K562 (cell line): Measurements from ENCODE around the gene ARHGAP23. TPM values are rescaled to one million over a fixed set of nuclear protein-coding genes. Genes with fewer than 3 reads are reported as not detected.

Source experiments
- ATAC-seq: fragments of 200-7000 bp; cut with Tn5 transposase; 3 replicates; pipeline ENCODE4 v1.9.1; 2020; ENCODE audit warnings: moderate library complexity
- BruUV-seq: library from RNA; stranded (reverse); fragments of 400-500 nt; replicated peaks from 2 replicates; lab custom pipeline; 2021; lab: Mats Ljungman, UMichigan
- CTCF ChIA-PET: fragments of 300-600 bp; formaldehyde crosslinking; extraction: SDS; loops from one replicate; lab custom pipeline; 2021; ENCODE audit warnings: low intra/inter-chr PET ratio; lab: Yijun Ruan, JAX
- POLR2A ChIA-PET: fragments of 300-600, 350-650 bp; sonication (Branson Sonifier 250); formaldehyde crosslinking; extraction: SDS; loops from one replicate; lab custom pipeline; 2021; ENCODE audit warnings: antibody characterized with exemption, inconsistent platforms; lab: Yijun Ruan, JAX
- DNase-seq, 4 experiments: peaks; one replicate each; pipeline versions ENCODE4 v3.0.0 to v3.0.0-alpha.2; 2011 to 2018; ENCODE audit warnings: low spot score in 3 of 4, mixed read lengths in 3 of 4; ENCODE audit errors: extremely low read depth in 1 of 4
- FAIRE-seq: peaks from 2 replicates; lab custom pipeline; 2011; peaks lifted over from hg19 to GRCh38; lab: Jason Lieb, UNC
- H2AFZ ChIP-seq: 2 replicates; pipeline ENCODE4 v1.6.0; 2011; ENCODE audit warnings: low read depth, low read length, control low read depth, inconsistent platforms
- H3K27ac ChIP-seq: fragments of 200-600 bp; 3 replicates; pipeline ENCODE4 v1.8.0; 2011; ENCODE audit warnings: low read depth, mild to moderate bottlenecking, control low read depth, inconsistent platforms, low read length, moderate library complexity, mixed read lengths; ENCODE audit errors: extremely low read depth
- H3K27me3 ChIP-seq, 2 experiments: fragments of 300-600 bp in 1 of 2; 2 replicates in 1 of 2; 3 replicates in 1 of 2; pipeline versions ENCODE4 v1.6.0 to v1.8.0; 2011; ENCODE audit warnings: inconsistent platforms in 2 of 2, low read length in 2 of 2, mild to moderate bottlenecking in 1 of 2, mixed read lengths in 1 of 2, moderate library complexity in 1 of 2; ENCODE audit not compliant: control insufficient read depth in 2 of 2, insufficient read depth in 2 of 2
- H3K36me3 ChIP-seq: fragments of 300-600 bp; 3 replicates; pipeline ENCODE4 v1.8.0; 2011; ENCODE audit warnings: mild to moderate bottlenecking, low read length, inconsistent platforms; ENCODE audit not compliant: control insufficient read depth, insufficient read depth
- H3K4me1 ChIP-seq, 2 experiments: fragments of 200-600 bp in 1 of 2; replicated peaks in 1 of 2; 2 replicates in 1 of 2; 3 replicates in 1 of 2; pipeline versions ENCODE4 v1.5.1 to v1.8.0; 2011; ENCODE audit warnings: inconsistent platforms in 2 of 2, low read length in 2 of 2, mild to moderate bottlenecking in 1 of 2, mixed read lengths in 1 of 2, moderate library complexity in 1 of 2; ENCODE audit not compliant: control insufficient read depth in 2 of 2, insufficient read depth in 2 of 2
- H3K4me2 ChIP-seq: 2 replicates; pipeline ENCODE4 v1.6.1; 2011; ENCODE audit warnings: low read length, control low read depth, inconsistent platforms, mixed read lengths; ENCODE audit not compliant: insufficient read depth
- H3K4me3 ChIP-seq: fragments of 200-600 bp; sonication (generic), shearing (Covaris generic); 2 replicates; pipeline ENCODE4 v1.5.1; 2016; ENCODE audit warnings: control low read depth, inconsistent platforms
- H3K79me2 ChIP-seq: fragments of 200-600 bp; 3 replicates; pipeline ENCODE4 v1.8.0; 2011; ENCODE audit warnings: low read length, inconsistent platforms; ENCODE audit not compliant: control insufficient read depth, insufficient read depth
- H3K9ac ChIP-seq, 2 experiments: 2 replicates each; pipeline versions ENCODE4 v1.6.0 to v1.6.1; 2011; ENCODE audit warnings: low read depth in 2 of 2, low read length in 2 of 2, control low read depth in 1 of 2, inconsistent platforms in 1 of 2, mild to moderate bottlenecking in 1 of 2, mixed read lengths in 1 of 2; ENCODE audit not compliant: insufficient read depth in 1 of 2
- H3K9me1 ChIP-seq: one replicate; pipeline ENCODE4 v1.6.0; 2011; ENCODE audit warnings: inconsistent platforms, mild to moderate bottlenecking, low read length, moderate library complexity; ENCODE audit not compliant: control insufficient read depth, insufficient read depth
- H3K9me3 ChIP-seq: replicated peaks from 2 replicates; pipeline ENCODE4 v1.5.1; 2011; ENCODE audit warnings: low read depth, low read length, inconsistent platforms; ENCODE audit not compliant: control insufficient read depth, insufficient read depth
- H4K20me1 ChIP-seq: replicated peaks from 2 replicates; pipeline ENCODE4 v1.6.1; 2011; ENCODE audit warnings: low read length, inconsistent platforms, mixed read lengths; ENCODE audit not compliant: control insufficient read depth, insufficient read depth
- CBX5 ChIP-seq: IDR thresholded peaks from 2 replicates; pipeline ENCODE4 v1.6.1; 2014; ENCODE audit warnings: low read depth, borderline replicate concordance
- DDX20 ChIP-seq: fragments of 450-650 bp; IDR thresholded peaks from 2 replicates; pipeline ENCODE4 v1.6.1; 2016; ENCODE audit warnings: missing genetic modification characterization, low read depth, mild to moderate bottlenecking, missing compliant biosample characterization, moderate library complexity
- HDAC3 ChIP-seq: fragments of 450-650 bp; IDR thresholded peaks from 2 replicates; pipeline ENCODE4 v1.6.1; 2018; ENCODE audit warnings: borderline replicate concordance, mild to moderate bottlenecking, moderate library complexity; ENCODE audit not compliant: partially characterized antibody
- HOXB6 ChIP-seq: fragments of 250-450 bp; sonication (Bioruptor Pico); IDR thresholded peaks from 2 replicates; pipeline ENCODE4 v1.5.1; 2022; ENCODE audit warnings: mild to moderate bottlenecking, borderline replicate concordance
- NR2C1 ChIP-seq, 2 experiments: fragments of 450-650 bp; IDR thresholded peaks; 2 replicates each; pipeline ENCODE4 v1.6.1; 2017; ENCODE audit warnings: mild to moderate bottlenecking in 2 of 2, antibody characterized with exemption in 1 of 2, inconsistent platforms in 1 of 2, missing compliant biosample characterization in 1 of 2, missing genetic modification characterization in 1 of 2
- POLR2B ChIP-seq: fragments of 450-650 bp; IDR thresholded peaks from 2 replicates; pipeline ENCODE4 v1.6.1; 2018; ENCODE audit warnings: low read depth; ENCODE audit not compliant: partially characterized antibody
- ZNF253 ChIP-seq: fragments of 250-450 bp; sonication (Bioruptor Pico); conservative IDR thresholded peaks from 2 replicates; pipeline ENCODE4 v1.6.1; 2021; ENCODE audit warnings: mild to moderate bottlenecking
- ZNF324 ChIP-seq: fragments of 250-450 bp; sonication (Bioruptor Pico); IDR thresholded peaks from 2 replicates; pipeline ENCODE4 v1.4.0; 2020; ENCODE audit warnings: mild to moderate bottlenecking
- ZNF347 ChIP-seq: fragments of 450-650 bp; formaldehyde crosslinking; IDR thresholded peaks from 2 replicates; pipeline ENCODE4 v1.4.0; 2020; ENCODE audit warnings: low read depth, mild to moderate bottlenecking, moderate library complexity
- WGBS: fragments of 100-300 bp; shearing (Covaris generic); methylation state at CpG from one replicate; pipeline ENCODE4 v1.1.6; 2016; ENCODE audit warnings: low coverage, mixed read lengths; ENCODE audit not compliant: insufficient coverage; ENCODE audit errors: missing lambda C conversion rate; 5-methylcytosine and 5-hydroxymethylcytosine counted together
- in situ Hi-C: fragments of 300-500 bp; cut with MboI; formaldehyde crosslinking; loops from 4 replicates; pipeline ENCODE4 v1.15.0; 2018; ENCODE audit warnings: inconsistent platforms, mixed read lengths
- intact Hi-C: fragments of 100-400 bp; cut with micrococcal nuclease; formaldehyde crosslinking; loops from 2 replicates; pipeline ENCODE4 v1.14.2; 2022
- polyA plus RNA-seq, 8 experiments: library from polyadenylated mRNA; depleted of rRNA in 4 of 8; stranded (reverse) in 5 of 8; unstranded in 3 of 8; fragments of >200 nt; fragmentation: Nextera tagmentation in 2 of 8; fragmentation: Illumina TruSeq in 1 of 8; extraction: Ambion mirVana in 2 of 8; extraction: Trizol in 1 of 8; gene quantifications; 2 replicates each; pipeline versions ENCODE4 v1.2.1 to v1.2.3, GENCODE V29; 2011 to 2014; ENCODE audit warnings: inconsistent platforms in 1 of 8, missing spikeins in 1 of 8
- total RNA-seq, 7 experiments: library from RNA; depleted of rRNA in 6 of 7; stranded (reverse); fragments of >200 nt in 6 of 7; fragmentation: Illumina TruSeq in 2 of 7; extraction: Trizol in 2 of 7; gene quantifications; 2 replicates each; pipeline versions ENCODE4 v1.2.1 to v1.2.3, GENCODE V29; 2011 to 2021; ENCODE audit warnings: low replicate concordance in 1 of 7
- TF ChIP-seq, protein P1 (sequence below): IDR thresholded peaks from 2 replicates; pipeline ENCODE4 v1.6.1; 2012; ENCODE audit warnings: low read depth, low read length, improper control_type of control experiment, borderline replicate concordance
- TF ChIP-seq, protein P2 (sequence below): sonication (generic); formaldehyde crosslinking; IDR thresholded peaks from 2 replicates; pipeline ENCODE4 v1.8.1; 2023; ENCODE audit warnings: missing genetic modification reagents, mild to moderate bottlenecking, borderline replicate concordance
- TF ChIP-seq, protein P3 (sequence below): fragments of 450-650 bp; IDR thresholded peaks from 2 replicates; pipeline ENCODE4 v1.6.1; 2017; ENCODE audit warnings: mild to moderate bottlenecking, moderate library complexity

ARHGAP23 gene
- total and polyA plus RNA-seq, 9 of the 15 experiments (the other 6 are each of a cell fraction or from before 2014, with no cell fraction given), result 0.01 to 2.7 (median 0.70) TPM

DNA sequence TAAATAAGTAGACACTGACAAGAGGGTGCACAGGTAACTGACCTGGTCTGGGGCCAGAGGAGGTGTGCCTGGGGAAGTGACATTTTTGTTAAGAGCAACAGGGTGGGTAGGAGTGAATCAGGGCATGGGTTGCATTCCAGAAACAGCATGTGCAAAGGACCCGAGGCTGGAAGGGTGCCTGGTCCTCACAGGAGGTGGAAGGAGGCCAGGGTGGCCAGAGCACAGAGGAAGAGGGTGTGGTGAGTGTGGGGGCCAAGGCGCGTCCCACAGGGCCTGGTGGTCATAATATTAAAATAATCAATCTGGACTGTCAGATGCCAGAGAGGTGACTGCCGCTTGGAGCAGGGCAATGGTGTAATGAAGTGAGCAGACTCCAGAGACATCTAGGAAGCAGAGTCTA is 14.3 kb downstream of the ARHGAP23 start (continued):
- TF ChIP-seq, protein P1, sequence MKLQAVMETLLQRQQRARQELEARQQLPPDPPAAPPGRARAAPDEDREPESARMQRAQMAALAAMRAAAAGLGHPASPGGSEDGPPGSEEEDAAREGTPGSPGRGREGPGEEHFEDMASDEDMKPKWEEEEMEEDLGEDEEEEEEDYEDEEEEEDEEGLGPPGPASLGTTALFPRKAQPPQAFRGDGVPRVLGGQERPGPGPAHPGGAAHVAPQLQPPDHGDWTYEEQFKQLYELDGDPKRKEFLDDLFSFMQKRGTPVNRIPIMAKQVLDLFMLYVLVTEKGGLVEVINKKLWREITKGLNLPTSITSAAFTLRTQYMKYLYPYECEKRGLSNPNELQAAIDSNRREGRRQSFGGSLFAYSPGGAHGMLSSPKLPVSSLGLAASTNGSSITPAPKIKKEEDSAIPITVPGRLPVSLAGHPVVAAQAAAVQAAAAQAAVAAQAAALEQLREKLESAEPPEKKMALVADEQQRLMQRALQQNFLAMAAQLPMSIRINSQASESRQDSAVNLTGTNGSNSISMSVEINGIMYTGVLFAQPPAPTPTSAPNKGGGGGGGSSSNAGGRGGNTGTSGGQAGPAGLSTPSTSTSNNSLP, result no peak
- no peak for TF ChIP-seq CBX5
- no peak for TF ChIP-seq HDAC3
- no peak for TF ChIP-seq DDX20 (tag)
- no peak for TF ChIP-seq ZNF253
- TF ChIP-seq ZNF324, result no peak

DNA sequence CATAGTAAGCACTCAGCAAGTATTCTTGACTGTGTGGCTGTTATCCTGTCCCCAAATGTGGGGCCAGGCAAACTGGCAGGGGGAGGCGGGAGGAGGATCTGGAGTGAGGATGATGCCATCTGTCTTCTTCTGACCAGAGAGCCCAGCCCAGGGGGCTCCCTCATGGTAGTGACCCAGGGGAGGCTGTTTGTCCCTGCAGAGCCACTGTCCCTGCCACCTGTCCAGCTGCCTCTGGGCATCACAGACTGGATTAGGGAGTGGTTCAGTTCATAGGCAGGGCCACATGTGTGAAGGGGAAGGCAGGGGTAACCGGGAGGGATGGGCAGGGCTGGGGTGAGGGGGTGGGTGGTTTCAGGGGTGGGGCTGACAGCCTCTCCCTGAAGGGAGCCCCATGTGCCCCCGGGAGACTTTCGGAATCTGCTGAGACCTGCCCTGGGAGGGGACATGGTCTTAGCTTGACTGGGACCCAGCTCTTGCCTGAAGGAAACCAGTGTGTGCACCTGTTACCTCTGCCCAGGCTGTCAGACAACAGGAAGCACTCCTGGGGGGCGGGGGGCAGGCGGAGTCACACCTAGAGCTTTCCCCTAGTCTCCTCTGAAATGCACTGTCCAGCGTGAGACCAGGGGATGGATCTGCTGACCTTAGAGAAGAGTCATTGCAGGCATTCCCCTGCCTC is 15.2 kb downstream of the ARHGAP23 start:
- peaks cover 5 to 24% of the 10 kb centered on the region in 2 experiments; a peak in 3 of 5 replicates for H3K27me3 ChIP-seq
- peaks cover 16% of the 10 kb centered on the region for H4K20me1 ChIP-seq
- H3K4me3 ChIP-seq, result no peak overlapping the region
- FAIRE-seq, result no peak
- no peak overlapping the region for H3K27ac ChIP-seq
- no peak overlapping the region for H2AFZ ChIP-seq
- no peaks in the 10 kb centered on the region for H3K9me3 ChIP-seq
- no peaks in the 10 kb centered on the region for H3K79me2 ChIP-seq
- intact Hi-C loops, result loop anchor here (1.0 to 2.0 kb wide), 2 partner anchors 31 to 41 kb away; no protein-coding TSS in a partner anchor
- CTCF ChIA-PET, result interaction anchor here (0.6 to 2.1 kb wide), 4 partner anchors 41 to 231 kb away, joined by 3 to 8 read pairs (median 4); no protein-coding TSS in a partner anchor
- in situ Hi-C loops, result loop anchor here (5.0 kb wide), 1 partner anchor 39 kb away; no protein-coding TSS in a partner anchor
- WGBS, result 0% methylated on average over 7 of the region's 7 CpGs
- H3K4me1 ChIP-seq, result peaks cover 0 to 8% of the 10 kb centered on the region in 2 experiments; a peak in 2 of 5 replicates
- BruUV-seq, result no TSS peak
- no peaks in the 10 kb centered on the region for H3K36me3 ChIP-seq
- no peak for ATAC-seq
- no peaks in the 10 kb centered on the region for H3K9me1 ChIP-seq
- H3K9ac ChIP-seq, result no peak overlapping the region; a peak in 1 of 4 replicates
- no peak overlapping the region for H3K4me2 ChIP-seq
- DNase-seq, result no peak
- POLR2A ChIA-PET, result no interaction called here
- TF ChIP-seq, protein P2, sequence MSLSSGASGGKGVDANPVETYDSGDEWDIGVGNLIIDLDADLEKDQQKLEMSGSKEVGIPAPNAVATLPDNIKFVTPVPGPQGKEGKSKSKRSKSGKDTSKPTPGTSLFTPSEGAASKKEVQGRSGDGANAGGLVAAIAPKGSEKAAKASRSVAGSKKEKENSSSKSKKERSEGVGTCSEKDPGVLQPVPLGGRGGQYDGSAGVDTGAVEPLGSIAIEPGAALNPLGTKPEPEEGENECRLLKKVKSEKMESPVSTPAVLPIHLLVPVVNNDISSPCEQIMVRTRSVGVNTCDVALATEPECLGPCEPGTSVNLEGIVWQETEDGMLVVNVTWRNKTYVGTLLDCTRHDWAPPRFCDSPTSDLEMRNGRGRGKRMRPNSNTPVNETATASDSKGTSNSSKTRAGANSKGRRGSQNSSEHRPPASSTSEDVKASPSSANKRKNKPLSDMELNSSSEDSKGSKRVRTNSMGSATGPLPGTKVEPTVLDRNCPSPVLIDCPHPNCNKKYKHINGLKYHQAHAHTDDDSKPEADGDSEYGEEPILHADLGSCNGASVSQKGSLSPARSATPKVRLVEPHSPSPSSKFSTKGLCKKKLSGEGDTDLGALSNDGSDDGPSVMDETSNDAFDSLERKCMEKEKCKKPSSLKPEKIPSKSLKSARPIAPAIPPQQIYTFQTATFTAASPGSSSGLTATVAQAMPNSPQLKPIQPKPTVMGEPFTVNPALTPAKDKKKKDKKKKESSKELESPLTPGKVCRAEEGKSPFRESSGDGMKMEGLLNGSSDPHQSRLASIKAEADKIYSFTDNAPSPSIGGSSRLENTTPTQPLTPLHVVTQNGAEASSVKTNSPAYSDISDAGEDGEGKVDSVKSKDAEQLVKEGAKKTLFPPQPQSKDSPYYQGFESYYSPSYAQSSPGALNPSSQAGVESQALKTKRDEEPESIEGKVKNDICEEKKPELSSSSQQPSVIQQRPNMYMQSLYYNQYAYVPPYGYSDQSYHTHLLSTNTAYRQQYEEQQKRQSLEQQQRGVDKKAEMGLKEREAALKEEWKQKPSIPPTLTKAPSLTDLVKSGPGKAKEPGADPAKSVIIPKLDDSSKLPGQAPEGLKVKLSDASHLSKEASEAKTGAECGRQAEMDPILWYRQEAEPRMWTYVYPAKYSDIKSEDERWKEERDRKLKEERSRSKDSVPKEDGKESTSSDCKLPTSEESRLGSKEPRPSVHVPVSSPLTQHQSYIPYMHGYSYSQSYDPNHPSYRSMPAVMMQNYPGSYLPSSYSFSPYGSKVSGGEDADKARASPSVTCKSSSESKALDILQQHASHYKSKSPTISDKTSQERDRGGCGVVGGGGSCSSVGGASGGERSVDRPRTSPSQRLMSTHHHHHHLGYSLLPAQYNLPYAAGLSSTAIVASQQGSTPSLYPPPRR (CRISPR knock-in tag), result no peak
- TF ChIP-seq POLR2B (no peak), ZNF347 (CRISPR knock-in tag) (no peak), HOXB6 (CRISPR knock-in tag) (no peak), NR2C1 (IDR thresholded peaks at IDR 0.05) (no peak), NR2C1 (tag; IDR thresholded peaks at IDR 0.05) (no peak)
- TF ChIP-seq, protein P3, sequence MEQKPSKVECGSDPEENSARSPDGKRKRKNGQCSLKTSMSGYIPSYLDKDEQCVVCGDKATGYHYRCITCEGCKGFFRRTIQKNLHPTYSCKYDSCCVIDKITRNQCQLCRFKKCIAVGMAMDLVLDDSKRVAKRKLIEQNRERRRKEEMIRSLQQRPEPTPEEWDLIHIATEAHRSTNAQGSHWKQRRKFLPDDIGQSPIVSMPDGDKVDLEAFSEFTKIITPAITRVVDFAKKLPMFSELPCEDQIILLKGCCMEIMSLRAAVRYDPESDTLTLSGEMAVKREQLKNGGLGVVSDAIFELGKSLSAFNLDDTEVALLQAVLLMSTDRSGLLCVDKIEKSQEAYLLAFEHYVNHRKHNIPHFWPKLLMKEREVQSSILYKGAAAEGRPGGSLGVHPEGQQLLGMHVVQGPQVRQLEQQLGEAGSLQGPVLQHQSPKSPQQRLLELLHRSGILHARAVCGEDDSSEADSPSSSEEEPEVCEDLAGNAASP, result no peak
